ENCODE data around the gene UBXN7. TPM values are rescaled to one million over a fixed set of nuclear protein-coding genes. Genes with fewer than 3 reads are reported as not detected.

UBXN7 gene
- total RNA-seq, 1 experiment from 2014 or later: 62.7 TPM

GRCh38 chr3:196323016-196323415 lies 109.2 kb downstream of the UBXN7 start:
- BruUV-seq (replicated peaks): no TSS peak
- TF ChIP-seq, protein P1, sequence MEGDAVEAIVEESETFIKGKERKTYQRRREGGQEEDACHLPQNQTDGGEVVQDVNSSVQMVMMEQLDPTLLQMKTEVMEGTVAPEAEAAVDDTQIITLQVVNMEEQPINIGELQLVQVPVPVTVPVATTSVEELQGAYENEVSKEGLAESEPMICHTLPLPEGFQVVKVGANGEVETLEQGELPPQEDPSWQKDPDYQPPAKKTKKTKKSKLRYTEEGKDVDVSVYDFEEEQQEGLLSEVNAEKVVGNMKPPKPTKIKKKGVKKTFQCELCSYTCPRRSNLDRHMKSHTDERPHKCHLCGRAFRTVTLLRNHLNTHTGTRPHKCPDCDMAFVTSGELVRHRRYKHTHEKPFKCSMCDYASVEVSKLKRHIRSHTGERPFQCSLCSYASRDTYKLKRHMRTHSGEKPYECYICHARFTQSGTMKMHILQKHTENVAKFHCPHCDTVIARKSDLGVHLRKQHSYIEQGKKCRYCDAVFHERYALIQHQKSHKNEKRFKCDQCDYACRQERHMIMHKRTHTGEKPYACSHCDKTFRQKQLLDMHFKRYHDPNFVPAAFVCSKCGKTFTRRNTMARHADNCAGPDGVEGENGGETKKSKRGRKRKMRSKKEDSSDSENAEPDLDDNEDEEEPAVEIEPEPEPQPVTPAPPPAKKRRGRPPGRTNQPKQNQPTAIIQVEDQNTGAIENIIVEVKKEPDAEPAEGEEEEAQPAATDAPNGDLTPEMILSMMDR (IDR thresholded peaks at IDR 0.05; ENCODE audit: insufficient read depth in 1 of 2, low read depth in 1 of 2, low read length in 1 of 2, severe bottlenecking in 1 of 2, unreplicated experiment in 1 of 2): no peak
- Mint-ChIP-seq H3K4me1 (ENCODE audit: low read depth, unreplicated experiment) (no peaks in the 10 kb centered on the region), H3K36me3 (ENCODE audit: insufficient read depth, unreplicated experiment) (peaks cover 4% of the 10 kb centered on the region), H3K27me3 (ENCODE audit: insufficient read depth, unreplicated experiment) (no peaks in the 10 kb centered on the region), H3K9me3 (ENCODE audit: unreplicated experiment) (no peaks in the 10 kb centered on the region), H3K27ac (ENCODE audit: unreplicated experiment) (no peak overlapping the region), H3K4me3 (ENCODE audit: unreplicated experiment) (no peak overlapping the region)
- Histone ChIP-seq H3K4me1 (no peaks in the 10 kb centered on the region), H3K9me3 (no peaks in the 10 kb centered on the region), H3K27me3 (replicated peaks; ENCODE audit: control insufficient read depth, insufficient read depth, low read length) (no peaks in the 10 kb centered on the region), H3K36me3 (ENCODE audit: control insufficient read depth, insufficient read depth, low read length) (no peaks in the 10 kb centered on the region), H3K4me3 (ENCODE audit: low read depth, low read length) (no peak overlapping the region)
- CTCF ChIA-PET: no interaction called here
- POLR2A ChIA-PET: interaction anchor here (0.6 kb wide), 1 partner anchor 24 kb away, joined by 3 read pairs; no protein-coding TSS in a partner anchor
- intact Hi-C loops (cut with micrococcal nuclease; ENCODE audit: unreplicated experiment): no loop called here
- DNase-seq: no peak

- Mint-ChIP-seq H3K27me3 (ENCODE audit: insufficient read depth, unreplicated experiment) (no peaks in the 10 kb centered on the region), H3K4me3 (ENCODE audit: unreplicated experiment) (no peak overlapping the region), H3K4me1 (ENCODE audit: low read depth, unreplicated experiment) (no peaks in the 10 kb centered on the region), H3K36me3 (ENCODE audit: insufficient read depth, unreplicated experiment) (peaks cover 5% of the 10 kb centered on the region), H3K27ac (ENCODE audit: unreplicated experiment) (no peak overlapping the region), H3K9me3 (ENCODE audit: unreplicated experiment) (no peaks in the 10 kb centered on the region)
- intact Hi-C loops (cut with micrococcal nuclease; ENCODE audit: unreplicated experiment): no loop called here
- Histone ChIP-seq H3K9me3 (no peaks in the 10 kb centered on the region), H3K27me3 (replicated peaks; ENCODE audit: control insufficient read depth, insufficient read depth, low read length) (no peaks in the 10 kb centered on the region), H3K36me3 (ENCODE audit: control insufficient read depth, insufficient read depth, low read length) (no peaks in the 10 kb centered on the region), H3K4me3 (ENCODE audit: low read depth, low read length) (no peak overlapping the region), H3K4me1 (no peaks in the 10 kb centered on the region)
- ChIA-PET POLR2A (no interaction called here), CTCF (no interaction called here)
- no peak for DNase-seq
- BruUV-seq (replicated peaks): no TSS peak
- TF ChIP-seq, protein P1 (IDR thresholded peaks at IDR 0.05; ENCODE audit: insufficient read depth in 1 of 2, low read depth in 1 of 2, low read length in 1 of 2, severe bottlenecking in 1 of 2, unreplicated experiment in 1 of 2): no peak
These were observed 111.1 kb downstream of the UBXN7 start for GRCh38 chr3:196321162-196321561.

DNA sequence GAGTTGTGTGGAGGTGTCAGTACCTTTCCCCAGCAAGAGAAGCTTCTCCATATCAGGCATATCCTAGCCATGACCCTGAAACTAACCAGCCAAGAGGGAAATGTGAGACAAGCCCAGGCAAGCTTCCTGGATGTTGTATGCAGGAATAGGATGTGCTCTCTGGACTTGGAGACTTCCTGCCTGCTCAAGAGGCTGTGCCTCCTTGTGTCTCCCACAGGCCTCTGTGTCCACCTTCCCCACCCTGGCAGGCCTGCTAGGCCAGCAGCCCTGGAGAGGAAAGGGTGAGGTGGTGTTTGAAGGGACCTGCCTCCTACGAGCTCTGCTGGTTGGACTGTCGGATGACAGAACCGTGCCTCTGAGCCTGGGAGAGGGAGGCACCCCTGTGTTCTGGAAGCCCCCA lies 112.1 kb downstream of the UBXN7 start:
- CTCF ChIA-PET: interaction anchor here (0.7 kb wide), 1 partner anchor 66 kb away, joined by 4 read pairs; no protein-coding TSS in a partner anchor
- Mint-ChIP-seq H3K9me3 (ENCODE audit: unreplicated experiment) (no peaks in the 10 kb centered on the region), H3K4me3 (ENCODE audit: unreplicated experiment) (no peak overlapping the region), H3K27me3 (ENCODE audit: insufficient read depth, unreplicated experiment) (no peaks in the 10 kb centered on the region), H3K27ac (ENCODE audit: unreplicated experiment) (no peak overlapping the region), H3K36me3 (ENCODE audit: insufficient read depth, unreplicated experiment) (peaks cover 5% of the 10 kb centered on the region), H3K4me1 (ENCODE audit: low read depth, unreplicated experiment) (no peaks in the 10 kb centered on the region)
- intact Hi-C loops (cut with micrococcal nuclease; ENCODE audit: unreplicated experiment): no loop called here
- POLR2A ChIA-PET: interaction anchor here (0.6 kb wide), 1 partner anchor 45 kb away, joined by 3 read pairs; no protein-coding TSS in a partner anchor
- TF ChIP-seq, protein P1 (IDR thresholded peaks at IDR 0.05; ENCODE audit: insufficient read depth in 1 of 2, low read depth in 1 of 2, low read length in 1 of 2, severe bottlenecking in 1 of 2, unreplicated experiment in 1 of 2): no peak
- no TSS peak for BruUV-seq (replicated peaks)
- Histone ChIP-seq H3K4me3 (ENCODE audit: low read depth, low read length) (no peak overlapping the region), H3K4me1 (no peaks in the 10 kb centered on the region), H3K36me3 (ENCODE audit: control insufficient read depth, insufficient read depth, low read length) (no peaks in the 10 kb centered on the region), H3K9me3 (no peaks in the 10 kb centered on the region), H3K27me3 (replicated peaks; ENCODE audit: control insufficient read depth, insufficient read depth, low read length) (no peaks in the 10 kb centered on the region)
- DNase-seq: no peak

All from Caco-2 (cell line).